Amygdala (tissue), 56 donors: Measurements from ENCODE around the gene TXK.

Source experiments
- DNase-seq, 56 donors: peaks; one replicate each; lab custom pipeline; 2025; lab: John Stamatoyannopoulos, UW

Gene TXK

DNA sequence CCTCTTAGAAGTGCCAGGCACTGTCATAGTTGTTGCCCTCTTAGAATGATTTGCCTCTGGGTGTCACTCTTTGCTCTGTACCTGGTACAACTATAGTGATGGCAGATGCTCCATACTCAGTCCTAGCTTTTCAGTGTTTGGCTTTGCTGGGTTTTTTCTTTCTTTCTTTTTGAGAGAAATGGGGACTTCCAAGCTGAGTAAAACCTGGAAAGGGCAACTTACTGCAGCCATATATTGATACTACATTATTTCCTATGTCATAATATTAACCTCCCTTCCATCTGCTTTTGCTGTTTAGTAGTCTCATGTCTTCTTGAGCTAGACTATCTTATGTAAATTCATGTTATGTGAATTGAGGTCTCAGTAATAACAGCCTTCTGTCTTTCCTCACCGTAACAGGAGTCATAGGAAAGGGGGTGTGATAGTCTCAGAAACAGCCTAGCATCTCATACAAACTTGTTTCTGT, 68.4 kb downstream of the TXK start:
- no peak for DNase-seq

DNA sequence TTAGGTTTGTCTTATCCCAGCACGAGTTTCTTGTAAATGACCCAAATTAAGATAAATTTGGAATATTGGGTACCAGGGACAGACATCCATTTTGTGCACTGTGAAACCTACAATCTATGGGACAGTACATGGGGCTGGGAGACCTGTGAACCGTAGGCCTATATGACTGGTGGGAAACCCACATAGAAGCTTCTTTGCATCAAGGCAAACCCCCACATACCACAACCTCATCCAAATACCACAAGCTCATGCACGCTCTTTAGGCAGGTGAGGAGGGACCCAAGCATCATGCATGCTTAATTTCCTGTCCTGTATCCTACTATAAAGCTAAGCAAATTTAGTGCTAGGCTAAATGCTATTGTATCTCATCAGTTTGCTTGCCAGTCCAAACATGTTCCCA, 69.7 kb downstream of the TXK start:
- no peak for DNase-seq

DNA sequence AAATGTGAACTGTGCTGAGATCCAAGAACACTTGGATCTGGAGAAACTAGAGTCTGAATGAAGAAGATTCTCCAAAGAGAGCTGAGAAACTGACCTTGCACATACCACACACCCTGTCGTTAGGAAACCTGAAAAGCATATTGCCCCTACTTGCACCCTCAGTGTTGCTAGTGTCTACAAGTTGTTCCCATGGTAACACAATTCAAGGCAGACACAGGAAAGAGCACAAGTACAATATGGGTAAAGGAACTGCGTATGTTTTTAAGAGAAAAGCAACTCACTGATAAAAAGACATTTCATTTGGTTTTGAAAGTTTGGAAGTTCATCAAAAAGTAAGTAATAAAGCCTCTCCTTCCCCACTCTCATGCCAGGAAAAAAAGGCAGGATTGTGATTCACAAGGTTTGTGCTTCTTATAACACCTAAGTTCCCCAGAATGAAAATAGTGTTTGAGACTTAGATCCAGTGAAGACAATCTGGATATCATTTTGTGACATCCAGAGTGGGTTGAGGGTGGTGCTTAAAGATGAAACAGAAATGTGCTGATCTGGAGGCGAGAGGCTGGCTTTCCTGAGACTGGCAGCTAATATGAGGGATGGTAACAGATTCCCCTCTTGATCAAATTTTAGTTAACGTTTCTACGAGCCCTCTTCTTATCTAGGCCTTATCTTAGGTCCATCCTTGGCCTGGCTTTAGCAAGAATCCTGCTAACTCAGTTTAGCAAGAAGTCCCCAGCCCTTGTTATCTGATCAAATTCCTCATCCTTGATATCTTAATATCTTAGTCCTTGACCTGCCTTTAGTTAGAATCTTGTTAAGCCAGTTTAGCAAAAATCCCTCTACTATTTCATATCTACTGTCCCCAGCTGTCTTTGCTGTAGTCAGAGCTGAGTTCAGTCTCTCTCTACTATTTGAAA, 75.2 kb downstream of the TXK start:
- DNase-seq, result no peak

DNA sequence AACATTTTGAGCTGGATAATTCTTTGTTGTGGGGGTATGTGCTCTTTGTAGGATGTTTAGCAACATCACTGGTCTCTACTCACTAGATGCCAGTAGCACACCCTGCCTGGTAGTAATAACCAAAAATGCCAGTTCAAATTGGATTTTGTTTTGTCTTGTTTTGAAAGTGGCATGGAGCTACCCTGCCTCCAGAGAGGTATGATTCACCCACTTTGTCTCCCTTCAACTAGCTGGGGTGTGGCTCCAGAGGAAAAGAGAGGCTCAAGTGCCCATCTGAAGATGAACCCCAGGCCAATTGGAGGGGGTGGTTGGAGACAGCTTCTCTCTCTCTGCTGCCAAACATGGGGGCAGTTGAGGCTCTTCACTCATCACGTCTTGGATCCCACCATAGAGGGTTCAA, 83.0 kb downstream of the TXK start:
- no peak for DNase-seq

DNA sequence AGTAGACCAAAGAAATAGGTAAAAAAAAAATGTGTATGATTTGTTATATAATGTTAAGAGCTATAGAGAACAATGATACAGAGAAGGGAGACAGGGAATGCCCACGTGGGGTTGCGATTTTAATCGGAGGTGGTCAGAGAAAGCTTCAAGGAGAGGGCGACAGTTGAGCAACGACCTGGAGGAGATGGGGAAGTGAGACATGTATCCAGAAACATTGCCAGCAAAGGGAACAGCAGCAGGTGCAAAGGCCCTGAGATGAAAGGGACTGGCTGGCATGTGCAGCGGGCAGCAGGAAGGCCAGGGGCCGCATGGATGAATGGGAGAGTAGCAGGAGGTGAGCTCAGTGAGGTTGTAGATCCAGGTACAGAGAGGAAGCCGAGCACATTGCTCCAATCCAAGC, 84.6 kb downstream of the TXK start:
- no peak for DNase-seq

DNA sequence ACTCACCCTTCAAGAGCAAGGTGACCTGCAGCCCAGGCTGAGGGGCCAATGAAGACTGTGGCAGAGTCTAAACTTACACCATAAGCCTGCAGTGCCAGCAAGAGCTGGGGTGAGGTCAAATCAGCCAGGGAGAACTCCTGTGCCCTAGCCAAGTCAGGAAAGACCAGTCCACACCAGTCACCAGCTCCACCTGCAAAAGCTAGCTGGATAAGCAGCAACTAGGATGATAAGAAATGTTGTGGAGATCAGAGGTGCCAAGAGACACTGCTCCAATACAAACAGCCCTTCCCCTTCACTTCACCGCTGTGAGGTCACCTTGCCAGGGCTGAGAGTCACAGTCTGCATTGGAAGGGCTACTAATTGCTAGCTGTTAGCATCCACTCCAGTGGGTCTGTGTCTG, 86.2 kb downstream of the TXK start:
- DNase-seq, result no peak

DNA sequence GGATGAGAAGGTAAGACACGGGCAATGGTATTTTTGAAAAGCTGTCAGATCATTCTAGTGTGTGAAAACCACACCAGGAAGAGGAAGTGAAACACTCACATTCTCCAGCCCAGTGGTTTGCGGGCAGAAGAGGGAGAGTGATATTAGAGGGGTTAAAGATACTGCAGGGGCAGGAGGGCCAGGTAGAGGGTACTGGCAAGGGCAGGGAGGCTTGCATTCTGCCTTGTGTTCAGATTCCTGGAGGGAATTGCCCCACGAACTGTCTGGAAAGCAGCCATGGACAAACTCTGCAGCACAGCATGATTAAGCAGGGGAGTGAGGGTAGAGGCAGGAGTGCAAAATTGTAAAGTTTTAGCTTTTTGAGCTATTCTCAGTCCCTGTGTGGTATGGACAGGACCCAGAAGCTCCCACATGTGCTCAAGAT, 86.6 kb downstream of the TXK start:
- no peak for DNase-seq

DNA sequence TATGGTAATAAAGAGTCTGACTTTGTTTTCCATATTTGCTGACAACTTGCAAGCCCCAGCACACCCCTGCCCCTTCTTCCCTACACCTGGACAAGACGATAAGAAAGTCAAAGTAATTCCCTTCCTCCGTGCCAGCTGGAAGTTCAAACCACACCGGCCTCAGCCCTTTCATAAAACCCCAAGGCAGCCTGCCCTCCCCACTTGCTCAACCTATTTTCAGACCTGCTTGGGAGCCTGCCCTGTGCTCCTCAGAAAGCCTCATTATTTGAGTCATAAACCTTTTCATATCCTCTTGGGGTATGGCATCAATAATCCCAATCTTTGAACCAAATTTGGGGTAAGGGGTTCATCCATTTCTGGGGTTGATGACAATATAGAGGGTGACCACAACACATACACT, 88.0 kb downstream of the TXK start:
- no peak for DNase-seq

DNA sequence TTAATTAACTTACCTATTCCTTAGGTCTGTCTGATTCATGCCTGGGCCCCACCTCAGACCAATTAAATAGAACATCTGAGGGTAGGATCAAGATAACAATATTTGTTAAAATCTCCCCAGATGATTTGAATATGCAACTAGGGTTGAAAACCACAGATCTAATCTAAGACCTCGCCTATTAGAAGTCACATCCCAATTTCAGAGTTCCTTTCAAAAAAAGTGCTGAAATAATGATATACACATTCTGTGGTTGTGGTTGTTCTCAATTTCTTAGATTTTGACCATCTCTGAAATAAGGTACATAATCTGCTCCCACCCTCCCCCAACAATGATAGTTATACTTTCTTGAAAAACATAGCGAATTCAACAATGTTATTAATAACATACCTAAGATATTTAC, 89.8 kb downstream of the TXK start:
- no peak for DNase-seq

DNA sequence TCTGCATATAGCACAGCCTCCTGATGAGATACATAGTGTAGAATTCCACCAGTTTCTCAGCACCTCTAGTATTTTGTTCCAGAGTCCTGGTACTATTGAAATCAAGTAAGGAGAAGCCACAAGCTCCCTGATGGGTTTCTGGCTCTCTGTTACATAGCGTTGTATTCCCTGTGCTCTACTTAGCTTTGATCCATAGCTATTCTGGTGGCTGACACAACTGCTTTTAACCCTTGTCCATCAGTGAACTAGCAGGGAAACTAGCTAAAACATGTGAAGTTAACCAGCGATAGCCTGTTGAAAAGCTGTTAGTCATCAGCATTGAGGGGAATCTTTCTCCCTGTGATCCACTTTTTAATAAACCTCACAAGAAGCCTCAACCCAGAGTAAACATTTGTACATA, 90.5 kb downstream of the TXK start:
- no peak for DNase-seq

DNA sequence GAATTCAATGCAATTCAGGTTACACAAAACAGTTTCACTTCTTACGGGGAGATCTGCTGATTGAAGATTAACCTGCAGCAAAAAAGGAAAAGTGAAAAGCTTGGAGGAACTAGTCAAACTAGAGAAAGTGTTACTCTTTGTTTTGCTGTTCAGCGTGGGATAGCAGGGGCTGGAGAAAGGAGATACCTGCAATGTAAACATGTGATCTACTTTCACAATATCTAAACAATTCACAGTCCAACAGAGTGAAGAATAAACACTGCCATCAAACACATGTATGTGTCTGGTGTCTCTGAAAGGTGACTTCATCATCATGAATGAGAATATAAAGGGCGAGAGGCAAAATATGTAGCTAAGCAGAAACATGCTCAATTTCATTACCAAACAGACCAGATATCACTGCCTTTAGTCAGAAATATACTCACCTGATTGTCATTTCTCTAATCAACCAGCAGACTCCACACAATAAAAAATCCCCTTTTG, 91.0 kb downstream of the TXK start:
- DNase-seq, result no peak

DNA sequence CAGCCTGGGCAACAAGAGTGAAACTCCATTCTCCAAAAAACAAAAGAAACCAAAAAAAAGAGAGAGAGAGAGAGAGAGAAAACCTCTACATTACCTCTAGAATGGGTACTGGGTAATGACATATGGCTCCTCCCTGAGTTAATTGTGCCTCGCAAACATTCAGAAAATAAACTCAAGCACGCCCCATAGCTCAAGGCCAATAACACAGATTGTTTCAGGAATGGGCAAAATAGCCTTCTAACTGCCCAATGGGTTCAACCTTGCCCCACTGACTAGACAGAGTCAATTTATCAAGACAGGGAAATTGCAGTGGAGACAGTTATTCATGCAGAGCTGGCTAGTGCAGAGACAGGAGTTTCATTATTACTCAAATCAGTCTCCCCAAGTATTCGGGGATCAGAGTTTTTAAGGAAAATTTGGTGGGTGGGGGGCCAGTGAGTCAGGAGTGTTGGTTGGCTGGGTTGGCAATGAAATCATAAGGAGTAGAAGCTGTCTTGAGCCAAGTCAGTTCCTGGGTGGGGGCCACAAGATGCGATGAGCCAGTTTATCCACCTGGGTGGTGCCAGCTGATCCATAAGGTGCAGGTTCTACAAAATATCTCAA, 92.4 kb downstream of the TXK start:
- DNase-seq, result no peak

DNA sequence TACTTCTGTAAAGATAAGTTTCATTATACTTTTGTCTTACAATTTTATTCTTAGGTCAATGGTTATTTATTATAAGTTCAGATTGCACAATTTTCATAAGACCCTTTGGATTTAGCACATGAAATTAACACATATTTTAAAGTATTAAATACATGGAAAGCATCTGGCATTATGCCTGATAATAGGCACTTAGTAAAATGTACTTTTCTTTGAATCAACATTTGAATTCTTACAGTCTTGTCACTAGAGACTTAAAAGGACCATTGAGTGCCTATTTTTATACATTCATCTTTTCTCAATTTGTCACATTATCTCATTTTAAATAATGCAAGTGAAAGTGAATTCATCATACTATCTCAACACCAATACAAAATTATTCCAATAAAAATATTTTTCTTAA, 94.5 kb downstream of the TXK start:
- no peak for DNase-seq

DNA sequence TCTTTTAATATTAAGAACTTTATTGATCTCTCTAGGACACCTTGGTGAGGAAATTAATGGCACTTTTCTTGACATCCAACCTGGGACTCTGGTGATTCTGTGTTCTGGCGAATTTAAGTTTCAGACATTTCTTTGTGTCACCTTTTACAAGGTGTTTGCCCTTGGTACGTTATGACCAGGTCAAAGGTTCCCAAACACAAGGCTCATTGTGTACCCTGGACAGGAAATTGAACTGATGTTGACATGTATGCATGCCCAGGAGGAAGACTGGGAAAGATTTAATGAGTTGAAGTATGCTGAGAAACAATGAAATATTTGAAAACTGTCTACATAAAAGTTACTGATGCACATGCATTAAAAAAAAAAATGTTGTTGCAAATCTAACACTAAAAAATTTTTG, 95.4 kb downstream of the TXK start:
- DNase-seq, result no peak

DNA sequence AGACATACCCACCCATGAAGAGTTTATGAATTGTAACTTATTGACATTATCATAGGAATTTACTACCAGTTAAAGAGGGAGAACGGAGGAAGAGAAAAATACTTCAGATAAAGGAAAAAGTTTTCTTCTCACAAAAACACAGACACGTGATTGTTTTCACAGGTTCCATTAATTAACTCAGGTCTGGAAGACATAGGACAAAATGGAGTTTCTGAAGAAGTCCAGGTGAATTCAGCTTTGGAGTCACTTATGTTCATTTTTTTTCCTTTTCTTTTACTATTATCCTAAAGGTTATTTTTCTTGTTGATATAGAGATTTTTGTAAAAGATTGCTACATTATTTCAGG, 97.0 kb downstream of the TXK start:
- no peak for DNase-seq

DNA sequence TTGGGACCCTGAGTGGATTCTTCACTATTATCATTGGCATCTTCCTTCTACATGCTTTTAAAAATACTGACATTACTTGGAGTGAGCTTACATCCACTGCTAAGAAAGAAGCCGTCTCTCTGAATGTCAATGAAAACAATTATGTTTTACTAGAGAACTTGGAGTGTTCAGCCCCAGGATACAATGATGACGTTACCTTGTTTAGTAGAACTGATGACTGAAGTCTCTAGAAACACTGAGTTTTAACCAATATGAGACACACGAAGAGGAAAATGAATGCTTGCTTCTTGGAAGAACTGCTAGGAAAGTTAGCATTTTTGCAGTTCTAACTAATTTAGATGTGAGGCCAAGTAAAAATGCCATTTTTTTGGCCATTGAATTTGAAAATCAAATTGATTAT, 98.1 kb downstream of the TXK start:
- DNase-seq, result no peak

DNA sequence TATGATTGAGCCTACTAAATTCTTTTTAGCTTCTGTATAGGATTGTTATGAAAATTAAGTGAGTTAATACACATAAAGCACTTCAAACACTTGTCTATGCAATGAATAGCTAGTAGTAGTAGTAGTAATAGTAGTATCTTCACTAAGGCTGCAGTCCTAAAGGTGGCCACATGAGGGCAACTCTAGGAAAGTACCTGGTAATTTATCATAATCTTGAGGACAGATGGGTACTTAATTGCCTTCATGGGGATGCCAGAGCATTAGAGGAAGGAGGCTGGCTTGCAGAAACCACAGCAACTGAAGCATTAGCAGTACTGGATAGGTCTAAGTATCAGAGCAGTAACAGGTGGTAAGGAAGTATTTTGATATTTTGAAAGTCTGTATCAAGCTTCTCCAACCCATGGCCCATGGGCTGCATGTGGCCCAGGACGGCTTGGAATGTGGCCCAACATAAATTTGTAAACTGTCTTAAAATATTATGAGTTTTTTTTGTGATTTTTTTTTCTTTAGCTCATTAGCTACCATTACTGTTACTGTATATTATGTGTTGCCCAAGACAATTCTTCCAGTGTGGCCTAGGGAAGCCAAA, 100.1 kb downstream of the TXK start:
- no peak for DNase-seq

DNA sequence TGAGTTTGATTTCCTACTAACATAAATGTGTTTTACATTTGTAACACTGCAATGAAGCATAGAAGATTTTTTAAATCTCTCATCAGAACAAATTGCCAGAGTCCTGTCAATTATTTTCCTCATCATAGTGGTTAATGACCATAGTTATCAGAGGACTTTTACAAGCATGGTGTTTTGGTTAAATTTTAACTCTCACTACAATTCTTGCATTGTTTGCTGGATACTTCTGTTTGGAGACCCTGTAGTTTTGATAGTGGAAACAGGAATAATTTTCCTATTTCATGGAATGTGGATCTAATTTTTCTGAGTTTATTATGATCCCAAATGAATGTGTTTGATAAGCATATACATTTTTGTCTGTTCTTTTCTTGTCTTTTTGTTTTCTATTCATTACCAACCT, 100.6 kb downstream of the TXK start:
- no peak for DNase-seq

DNA sequence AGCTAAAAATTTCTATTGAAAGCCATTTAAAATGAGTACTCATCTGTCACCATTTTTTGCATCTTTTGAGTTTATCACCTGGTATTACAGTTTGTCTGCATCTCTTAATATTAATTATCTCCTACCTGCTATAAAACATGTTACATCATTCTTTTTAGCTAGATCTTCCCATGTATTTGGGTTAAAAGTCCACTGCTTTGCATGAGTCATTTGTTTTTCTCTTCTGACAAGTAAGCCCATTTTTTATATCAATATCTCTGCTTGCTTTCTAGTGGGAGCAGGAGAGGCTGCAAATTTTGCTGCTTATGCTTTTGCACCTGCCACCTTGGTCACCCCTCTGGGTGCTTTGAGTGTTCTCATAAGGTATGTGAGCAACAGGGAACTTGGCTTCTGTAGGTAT, 101.3 kb downstream of the TXK start:
- no peak for DNase-seq

DNA sequence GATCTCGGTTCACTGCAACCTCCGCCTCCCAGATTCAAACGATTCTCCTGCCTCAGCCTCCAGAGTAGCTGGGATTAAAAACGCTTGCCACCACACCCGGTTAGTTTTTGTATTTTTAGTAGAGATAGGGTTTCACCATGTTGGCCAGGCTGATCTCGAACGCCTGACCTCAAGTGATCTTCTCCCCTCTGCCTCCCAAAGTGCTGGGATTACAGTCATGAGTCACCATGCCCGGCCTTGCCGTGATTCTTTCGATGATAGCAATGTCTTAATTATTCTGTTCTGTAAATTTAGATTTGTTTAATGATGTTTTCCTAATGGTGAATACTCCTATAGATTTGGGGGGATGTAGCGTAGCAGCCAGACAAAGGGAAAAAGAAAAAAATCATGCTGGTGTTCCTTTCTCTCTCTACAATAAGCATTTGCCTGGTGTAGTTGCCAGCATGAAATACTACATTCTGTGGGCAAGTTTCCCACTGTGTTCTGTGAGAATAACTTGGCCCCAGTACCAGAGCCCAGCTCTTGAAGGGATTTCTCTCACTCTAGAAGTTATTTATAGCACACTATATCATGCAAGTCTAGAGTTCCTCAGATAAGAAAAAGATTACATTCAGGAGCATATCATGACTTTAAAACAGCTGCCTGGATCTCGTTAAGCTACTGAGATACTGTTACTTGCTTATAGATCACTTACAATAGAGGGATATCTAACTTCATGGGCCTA, 102.1 kb downstream of the TXK start:
- no peak for DNase-seq

DNA sequence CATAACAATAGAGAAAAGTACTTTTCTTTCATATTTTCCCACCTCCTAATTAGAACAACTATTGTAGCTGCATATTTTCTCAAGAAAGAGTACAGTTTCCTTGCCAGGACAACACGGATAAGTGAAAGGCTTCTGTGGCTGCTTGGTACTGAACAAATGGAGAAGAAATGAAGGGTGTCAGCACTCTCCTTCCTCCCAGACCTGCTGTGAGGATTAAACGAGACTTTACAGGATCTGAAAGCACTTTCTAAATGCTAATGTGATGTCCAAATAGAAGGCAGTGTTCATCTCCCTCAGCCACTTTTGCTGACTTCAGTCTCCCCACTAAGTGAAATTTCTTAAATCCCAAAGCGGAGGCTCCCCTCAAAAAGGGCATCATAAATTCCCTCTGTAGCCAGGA, 103.6 kb downstream of the TXK start:
- no peak for DNase-seq
